GM21515 (cell line): ENCODE data around the gene MYLK.
"Not testable (repeated sequence)": the region's sequence is repeated elsewhere in the genome, so short reads cannot be mapped to it uniquely, and the experiment has no call there.

Source experiments
- ATAC-seq: cut with Tn5 transposase; IDR thresholded peaks from one replicate; pipeline ENCODE4 v1.9.1; 2021; ENCODE audit not compliant: unreplicated experiment

Gene MYLK

GRCh38 chr3:123633530-123633929 is 250.6 kb downstream of the MYLK start:
- no peak for ATAC-seq

GRCh38 chr3:123632161-123632655 is 251.9 kb downstream of the MYLK start:
- ATAC-seq = no peak

DNA sequence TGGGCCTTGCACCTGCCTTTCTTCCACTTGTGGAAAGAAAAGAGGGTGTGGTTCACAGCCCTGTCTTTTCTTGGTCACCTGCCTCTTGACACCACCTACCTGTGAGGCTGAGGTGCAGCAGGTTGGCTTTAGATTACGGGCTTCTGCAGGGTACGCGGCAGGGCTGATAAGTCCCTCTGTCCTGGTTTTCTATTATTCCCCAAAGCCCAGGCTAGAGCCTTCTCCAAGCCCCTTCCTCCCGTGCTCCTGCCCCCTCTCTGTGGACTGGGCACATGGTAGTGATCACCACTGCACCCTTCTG is 254.4 kb downstream of the MYLK start:
- no peak for ATAC-seq

DNA sequence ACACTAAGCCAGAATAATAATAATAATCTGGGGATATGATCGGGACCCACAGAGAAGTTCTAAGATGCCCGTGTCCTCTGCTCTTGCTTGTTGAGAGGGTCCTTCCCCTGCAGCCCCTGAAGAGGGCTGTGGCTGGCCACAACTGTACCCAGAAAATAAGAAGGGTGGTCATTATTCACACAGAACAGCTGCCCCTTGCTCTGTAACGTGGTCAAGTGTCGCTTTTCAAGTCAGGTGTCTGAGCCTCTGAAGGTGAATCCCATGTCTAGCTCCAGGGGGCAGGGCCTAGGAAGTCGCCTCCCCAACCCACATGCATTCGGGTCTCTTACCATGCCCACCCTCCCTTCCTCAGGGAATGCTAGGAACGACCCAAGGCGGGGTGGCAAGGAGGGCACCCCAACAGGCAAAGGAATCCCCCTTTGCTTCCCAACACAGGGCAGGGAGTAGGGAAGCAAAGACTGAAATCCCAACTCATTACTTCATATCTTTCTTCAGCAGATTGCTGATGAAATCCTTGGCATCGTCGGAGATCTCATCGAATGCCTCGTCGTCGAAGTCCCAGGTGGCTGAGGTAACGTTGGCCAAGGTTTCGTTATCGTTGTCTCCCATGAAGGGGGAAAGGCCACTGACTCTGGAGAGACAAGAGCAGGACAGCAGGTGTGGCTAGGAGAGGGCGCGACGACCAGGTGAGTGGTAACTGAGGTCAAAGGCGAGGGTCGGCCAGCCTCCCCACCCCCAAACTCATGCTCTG is 255.0 kb downstream of the MYLK start:
- no peak for ATAC-seq

DNA sequence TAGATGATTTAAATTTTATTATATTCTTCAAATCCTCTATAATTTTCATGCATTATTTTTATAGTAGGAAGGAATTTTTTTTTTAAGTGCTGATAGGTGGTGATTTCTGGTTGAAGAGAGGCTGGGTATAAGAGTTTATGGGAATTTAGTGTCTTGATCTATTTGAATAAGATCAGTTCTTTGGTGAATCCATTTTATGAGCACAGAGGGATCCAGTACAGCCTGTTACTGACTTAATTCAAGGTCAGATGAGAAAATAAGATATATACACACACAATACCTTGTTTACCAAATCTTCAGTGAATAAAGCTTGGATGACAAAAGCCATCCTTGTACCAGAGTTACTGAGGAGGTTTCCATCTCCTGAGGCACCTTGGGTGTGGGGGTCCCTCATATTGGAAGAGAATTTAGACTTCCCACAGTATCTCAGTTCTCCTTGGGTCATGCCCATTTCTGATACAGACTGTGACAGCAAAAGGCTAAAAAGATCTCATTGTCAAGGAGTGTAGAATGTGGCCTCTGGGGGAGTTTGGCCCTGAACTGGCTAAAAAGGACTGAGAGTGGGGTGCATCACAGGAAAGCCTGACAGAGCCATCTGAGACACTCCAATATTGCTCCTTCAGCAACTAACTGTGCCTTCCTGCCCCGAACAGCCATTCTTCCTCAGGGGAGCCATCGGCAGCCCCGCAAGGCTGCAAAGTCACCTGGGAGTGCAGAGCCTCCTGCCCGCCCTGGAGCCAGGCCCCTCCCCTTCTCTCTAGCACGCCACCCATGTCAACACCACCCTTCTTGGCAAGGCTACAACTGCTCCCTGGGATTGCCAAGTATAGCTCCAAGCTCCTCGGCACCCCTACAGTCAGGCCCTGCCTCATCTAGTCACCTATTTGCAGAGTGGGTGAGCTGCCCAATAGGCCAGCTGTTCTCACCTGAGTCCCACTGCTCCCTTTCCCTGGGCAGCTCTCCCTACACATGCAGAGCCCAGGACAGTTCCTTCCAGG is 256.2 kb downstream of the MYLK start:
- ATAC-seq = no peak

- ATAC-seq = no peak
Measured at GRCh38 chr3:123626881-123627280, 257.3 kb downstream of the MYLK start.

- ATAC-seq = no peak
Measured at GRCh38 chr3:123624302-123624701, 259.8 kb downstream of the MYLK start.

- ATAC-seq = no peak
Measured at GRCh38 chr3:123623346-123623880, 260.7 kb downstream of the MYLK start.

DNA sequence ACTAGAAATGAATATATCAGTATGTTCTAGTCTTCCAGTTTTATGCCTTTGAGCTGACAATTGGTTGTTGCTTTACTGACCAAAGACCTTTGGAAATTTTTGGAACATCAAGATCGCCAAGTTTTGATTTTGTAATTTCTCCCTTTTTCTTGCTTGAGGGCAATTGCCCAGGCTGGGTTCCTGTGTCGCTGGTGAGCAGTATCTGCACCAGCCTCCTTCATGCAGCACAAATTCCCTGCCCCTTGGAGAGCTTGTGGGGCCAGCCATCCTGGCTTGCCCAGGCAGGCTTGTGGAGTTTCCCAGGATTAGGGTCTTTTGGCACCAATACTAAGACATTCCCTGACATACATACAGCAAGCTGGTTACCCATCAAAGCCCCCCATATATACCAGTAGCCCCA is 261.4 kb downstream of the MYLK start:
- ATAC-seq = no peak

GRCh38 chr3:123621850-123622189 is 262.3 kb downstream of the MYLK start:
- ATAC-seq = no peak

GRCh38 chr3:123621186-123621849 is 262.8 kb downstream of the MYLK start:
- ATAC-seq = no peak

GRCh38 chr3:123620343-123620742 is 263.8 kb downstream of the MYLK start:
- no peak for ATAC-seq

DNA sequence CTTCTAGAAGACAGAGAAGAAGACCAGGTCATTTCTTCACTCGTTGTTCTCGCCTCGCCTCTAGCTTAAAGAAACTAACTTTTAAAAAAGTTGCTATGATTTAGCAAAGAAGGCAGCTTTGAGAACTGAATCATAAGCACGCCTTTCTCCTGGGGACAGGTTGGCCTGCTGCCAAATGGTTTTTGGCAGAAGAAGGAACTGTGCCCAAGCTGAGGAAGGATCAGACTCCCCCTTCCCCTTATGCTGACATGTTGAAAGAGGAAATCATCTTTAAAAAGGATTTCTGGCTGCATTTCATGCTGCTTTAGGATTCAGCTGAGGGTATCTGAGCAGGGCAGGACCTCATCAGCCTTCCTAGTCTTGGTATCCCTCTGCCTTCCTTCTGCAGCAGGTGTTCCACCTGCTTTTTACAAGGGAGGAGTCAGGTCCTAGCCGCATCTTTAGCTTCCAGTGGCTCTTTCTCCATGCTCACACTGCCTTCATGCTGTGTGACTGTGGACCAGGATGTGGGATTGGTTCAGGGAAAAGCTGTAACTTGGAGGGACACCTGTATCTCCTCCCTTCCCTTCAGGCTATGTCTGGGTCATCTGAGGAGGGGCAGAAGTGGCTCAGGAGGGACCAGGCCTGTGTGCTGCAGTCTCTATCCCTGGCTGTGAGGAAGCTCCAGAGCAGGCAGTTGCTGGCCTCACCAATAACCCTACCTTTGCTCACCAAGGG is 265.2 kb downstream of the MYLK start:
- no peak for ATAC-seq

- ATAC-seq = no peak
Measured at GRCh38 chr3:123618076-123618708, 265.9 kb downstream of the MYLK start.

GRCh38 chr3:123616593-123616992 is 267.5 kb downstream of the MYLK start:
- ATAC-seq = no peak

DNA sequence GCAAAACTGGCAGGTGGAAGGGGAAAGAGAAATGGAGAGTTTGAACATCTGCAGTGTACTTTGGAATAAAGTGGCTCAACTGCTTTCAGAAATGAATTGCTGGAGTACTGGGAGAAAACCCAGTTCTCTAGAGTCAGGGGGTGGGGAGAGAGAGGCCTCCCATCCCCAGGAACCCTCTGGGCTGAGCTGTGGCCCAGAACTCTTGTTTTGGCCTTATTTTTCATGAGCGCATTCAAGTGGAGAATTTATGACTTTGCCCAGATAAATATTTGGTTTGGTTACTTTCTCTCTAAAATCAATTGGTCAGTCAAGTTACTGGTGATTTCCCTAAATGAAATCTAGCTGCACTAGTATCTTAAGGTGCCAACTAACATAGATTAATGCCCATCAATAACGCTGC is 270.6 kb downstream of the MYLK start:
- ATAC-seq = no peak

- not testable (repeated sequence) for ATAC-seq
Measured at GRCh38 chr3:123611674-123612073, 272.5 kb downstream of the MYLK start.

DNA sequence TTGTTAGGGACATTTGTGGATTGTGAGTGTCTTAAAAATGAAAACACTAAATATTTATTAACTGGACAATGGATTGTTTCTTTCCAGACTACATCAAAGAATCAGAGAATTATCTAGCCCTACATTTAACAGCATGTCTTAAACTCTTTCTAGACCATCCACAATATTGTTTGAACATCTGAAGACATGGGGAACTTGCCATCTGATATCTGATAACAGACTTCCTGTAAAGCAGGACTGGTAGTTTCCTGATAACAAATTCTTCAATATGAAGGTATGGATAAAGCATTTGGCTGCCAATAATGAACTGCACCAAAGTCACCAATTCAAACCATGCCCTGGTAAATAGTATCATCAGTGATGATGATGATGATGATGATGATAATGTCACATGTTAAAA is 273.1 kb downstream of the MYLK start:
- no peak for ATAC-seq

DNA sequence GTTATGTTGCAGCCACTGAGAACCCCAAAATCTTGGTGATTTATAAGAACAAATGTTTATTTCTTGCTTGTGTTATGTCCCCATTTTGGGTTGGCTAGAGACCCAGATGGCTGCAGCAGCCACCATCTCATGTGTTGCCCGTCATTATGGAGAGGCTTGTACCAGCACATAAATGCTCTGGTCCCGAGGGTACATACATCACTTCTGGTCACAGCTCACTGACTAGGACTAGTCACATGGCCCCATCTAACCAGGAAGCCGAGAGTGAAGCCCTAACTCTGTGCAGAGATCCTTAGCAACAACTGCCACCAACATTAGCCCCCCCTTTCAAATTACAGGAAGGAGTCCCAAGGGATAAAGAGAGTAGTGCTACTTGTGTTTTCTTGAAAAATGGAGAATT is 273.8 kb downstream of the MYLK start:
- no peak for ATAC-seq

GRCh38 chr3:123609063-123609462 is 275.1 kb downstream of the MYLK start:
- ATAC-seq = no peak
